SK-N-SH (cell line): ENCODE data around the gene DROSHA. TPM values are rescaled to one million over a fixed set of nuclear protein-coding genes. Genes with fewer than 3 reads are reported as not detected.

Experiments used
- CTCF ChIA-PET: fragments of 300-600, 350-600 bp; formaldehyde crosslinking; extraction: SDS; loops from one replicate; lab custom pipeline; 2021; lab: Yijun Ruan, JAX
- POLR2A ChIA-PET: fragments of 350-600 bp; sonication (Branson Sonifier 250); formaldehyde crosslinking; extraction: SDS; loops from one replicate; lab custom pipeline; 2020; ENCODE audit warnings: antibody characterized with exemption, inconsistent platforms; lab: Yijun Ruan, JAX
- DNase-seq: peaks from one replicate; pipeline ENCODE4 v3.0.0; 2012
- H2AFZ ChIP-seq: fragments of 200-600 bp; sonication (generic); 2 replicates; pipeline ENCODE4 v1.8.1; 2016; ENCODE audit warnings: antibody characterized with exemption, mild to moderate bottlenecking, low read depth
- H3F3A ChIP-seq: fragments of 200-600 bp; sonication (generic); replicated peaks from 2 replicates; pipeline ENCODE3; 2016; ENCODE audit warnings: antibody characterized with exemption, mild to moderate bottlenecking; ENCODE audit not compliant: insufficient read depth
- H3K27ac ChIP-seq, 2 experiments: fragments of 200-500 bp in 1 of 2; fragments of 200-600 bp in 1 of 2; sonication (Bioruptor generic) in 1 of 2; sonication (generic), shearing (Covaris generic) in 1 of 2; 2 replicates each; pipeline versions ENCODE4 v1.5.1 to v1.6.1; 2014 to 2016; ENCODE audit warnings: low read depth in 2 of 2, inconsistent platforms in 1 of 2, low read length in 1 of 2, mild to moderate bottlenecking in 1 of 2, mixed read lengths in 1 of 2
- H3K27me3 ChIP-seq: fragments of 200-600 bp; sonication (generic), shearing (Covaris generic); 2 replicates; pipeline ENCODE4 v1.6.1; 2016; ENCODE audit warnings: mixed run types; ENCODE audit not compliant: insufficient read depth
- H3K36me3 ChIP-seq, 2 experiments: fragments of 200-500 bp in 1 of 2; fragments of 200-600 bp in 1 of 2; sonication (Bioruptor generic) in 1 of 2; sonication (generic) in 1 of 2; replicated peaks in 1 of 2; 2 replicates each; pipeline versions ENCODE3 to v1.5.1; 2014 to 2016; ENCODE audit warnings: low read length in 1 of 2, mild to moderate bottlenecking in 1 of 2; ENCODE audit not compliant: insufficient read depth in 2 of 2, control insufficient read depth in 1 of 2
- H3K4me1 ChIP-seq, 2 experiments: fragments of 200-500 bp in 1 of 2; fragments of 200-600 bp in 1 of 2; sonication (Bioruptor generic) in 1 of 2; sonication (generic), shearing (Covaris generic) in 1 of 2; 2 replicates each; pipeline versions ENCODE4 v1.5.1 to v1.6.1; 2014 to 2016; ENCODE audit warnings: low read depth in 1 of 2, low read length in 1 of 2, mixed run types in 1 of 2; ENCODE audit not compliant: insufficient read depth in 2 of 2, control insufficient read depth in 1 of 2
- H3K4me2 ChIP-seq: fragments of 200-600 bp; sonication (generic), shearing (Covaris generic); 2 replicates; pipeline ENCODE4 v1.6.1; 2017; ENCODE audit warnings: mixed run types
- H3K4me3 ChIP-seq, 2 experiments: fragments of 200-500 bp in 1 of 2; fragments of 200-600 bp in 1 of 2; sonication (Bioruptor generic) in 1 of 2; sonication (generic), shearing (Covaris generic) in 1 of 2; 2 replicates each; pipeline versions ENCODE4 v1.5.1 to v1.8.1; 2014 to 2016; ENCODE audit warnings: low read depth in 2 of 2, inconsistent platforms in 1 of 2, low read length in 1 of 2, mild to moderate bottlenecking in 1 of 2, mixed read lengths in 1 of 2, moderate library complexity in 1 of 2
- H3K79me2 ChIP-seq: fragments of 200-600 bp; sonication (generic); 2 replicates; pipeline ENCODE4 v1.8.1; 2017; ENCODE audit warnings: mild to moderate bottlenecking; ENCODE audit not compliant: insufficient read depth
- H3K9ac ChIP-seq: fragments of 200-600 bp; sonication (generic); 2 replicates; pipeline ENCODE4 v1.6.1; 2017; ENCODE audit warnings: mixed run types
- H3K9me2 ChIP-seq: fragments of 200-600 bp; sonication (generic); 2 replicates; pipeline ENCODE4 v1.6.1; 2017; ENCODE audit warnings: mixed run types
- H3K9me3 ChIP-seq: fragments of 200-600 bp; sonication (generic); 2 replicates; pipeline ENCODE4 v1.6.1; 2017; ENCODE audit warnings: mixed run types, mild to moderate bottlenecking, moderate library complexity
- H4K20me1 ChIP-seq: fragments of 200-600 bp; sonication (generic); 2 replicates; pipeline ENCODE4 v1.6.1; 2017; ENCODE audit warnings: mild to moderate bottlenecking, mixed run types; ENCODE audit not compliant: insufficient read depth
- CHD2 ChIP-seq: fragments of 150-350 bp; IDR thresholded peaks from 2 replicates; pipeline ENCODE4 v1.6.1; 2018; ENCODE audit warnings: low read length; ENCODE audit not compliant: partially characterized antibody
- EZH2phosphoT487 ChIP-seq: fragments of 200-600 bp; sonication (generic); IDR thresholded peaks from 2 replicates; pipeline ENCODE4 v1.6.1; 2017; ENCODE audit warnings: low read depth, mixed run types, mild to moderate bottlenecking, antibody characterized with exemption, moderate library complexity, borderline replicate concordance
- FOXJ3 ChIP-seq: sonication (generic); formaldehyde crosslinking; IDR thresholded peaks from 2 replicates; pipeline ENCODE4 v1.5.1; 2020; ENCODE audit warnings: mild to moderate bottlenecking, missing genetic modification reagents
- FOXM1 ChIP-seq: IDR thresholded peaks from 2 replicates; pipeline ENCODE4 v1.4.0; 2012; ENCODE audit warnings: low read depth, mild to moderate bottlenecking
- GABPA ChIP-seq: IDR thresholded peaks from 2 replicates; pipeline ENCODE4 v1.4.0; 2012; ENCODE audit warnings: low read depth, mild to moderate bottlenecking
- JUND ChIP-seq: IDR thresholded peaks from 2 replicates; pipeline ENCODE4 v1.4.0; 2012
- MEF2A ChIP-seq: IDR thresholded peaks from 2 replicates; pipeline ENCODE4 v1.4.0; 2012; ENCODE audit warnings: low read depth, borderline replicate concordance
- MXI1 ChIP-seq: IDR thresholded peaks from 2 replicates; pipeline ENCODE4 v1.6.1; 2012; ENCODE audit warnings: mild to moderate bottlenecking, low read depth, low read length, improper control_type of control experiment
- RFX5 ChIP-seq: IDR thresholded peaks from 2 replicates; pipeline ENCODE4 v1.6.1; 2012; ENCODE audit warnings: mild to moderate bottlenecking, improper control_type of control experiment, low read length
- RXRA ChIP-seq: IDR thresholded peaks from 2 replicates; pipeline ENCODE4 v1.4.0; 2012; ENCODE audit warnings: low read depth, mild to moderate bottlenecking, borderline replicate concordance
- SMC3 ChIP-seq: IDR thresholded peaks from 2 replicates; pipeline ENCODE4 v1.6.1; 2012; ENCODE audit warnings: low read depth, low read length, improper control_type of control experiment
- TCF12 ChIP-seq: IDR thresholded peaks from 2 replicates; pipeline ENCODE4 v1.4.0; 2012
- TEAD4 ChIP-seq: IDR thresholded peaks from 2 replicates; pipeline ENCODE4 v1.4.0; 2012; ENCODE audit warnings: mild to moderate bottlenecking, borderline replicate concordance; ENCODE audit not compliant: insufficient read depth
- WGBS: methylation state at CpG from one replicate; pipeline ENCODE4 v1.1.6; 2017; ENCODE audit warnings: low lambda C conversion rate; 5-methylcytosine and 5-hydroxymethylcytosine counted together
- polyA plus RNA-seq, 3 experiments: library from polyadenylated mRNA; depleted of rRNA; stranded (reverse); fragments of >200 nt; gene quantifications; 2 replicates each; pipeline ENCODE4 v1.2.3, GENCODE V29; 2012
- TF ChIP-seq, protein P1 (sequence below): fragments of 150-350 bp; IDR thresholded peaks from 2 replicates; pipeline ENCODE4 v1.6.1; 2017; ENCODE audit warnings: antibody characterized with exemption, low read length, low read depth, borderline replicate concordance
- TF ChIP-seq, protein P2 (sequence below): IDR thresholded peaks from 2 replicates; pipeline ENCODE4 v1.4.0; 2012; ENCODE audit warnings: low read depth
- TF ChIP-seq, protein P3 (sequence below): IDR thresholded peaks from 2 replicates; pipeline ENCODE4 v1.6.1; 2012; ENCODE audit warnings: mild to moderate bottlenecking, low read depth, low read length, moderate library complexity
- TF ChIP-seq, protein P4 (sequence below): IDR thresholded peaks from 2 replicates; pipeline ENCODE4 v1.4.0; 2012; ENCODE audit warnings: low read depth, borderline replicate concordance
- TF ChIP-seq, protein P5 (sequence below): fragments of 200-600 bp; sonication (generic); IDR thresholded peaks from 2 replicates; pipeline ENCODE4 v1.6.1; 2017; ENCODE audit warnings: antibody characterized with exemption, mild to moderate bottlenecking, moderate library complexity
- TF ChIP-seq, protein P6 (sequence below): IDR thresholded peaks from 2 replicates; pipeline ENCODE4; 2012

Gene DROSHA
- polyA plus RNA-seq, 1 of the 3 experiments (the other 2 are of a cell fraction): 49.3 TPM

DNA sequence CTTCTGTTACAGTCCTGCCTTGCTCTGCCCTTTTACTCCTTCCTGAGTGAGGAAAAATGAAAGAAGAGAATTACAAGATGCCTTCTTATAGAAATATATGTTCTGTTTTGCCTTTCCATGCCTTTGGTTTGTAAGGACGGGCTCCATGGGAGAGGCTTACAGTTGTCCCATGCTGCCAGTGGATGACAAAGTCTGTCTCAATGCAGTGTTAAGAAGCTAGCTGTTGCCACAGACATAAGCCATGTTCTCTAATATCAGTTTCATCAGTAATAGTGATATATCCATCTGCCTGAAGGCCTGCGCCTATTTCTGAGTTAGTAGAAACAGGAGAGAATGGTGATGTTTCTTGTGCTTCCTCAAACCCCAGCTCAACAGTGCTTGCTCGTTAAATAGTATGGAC is 28.0 kb upstream of the DROSHA start:
- no peaks in the 10 kb centered on the region for H3K79me2 ChIP-seq
- no peaks in the 10 kb centered on the region for H3F3A ChIP-seq
- POLR2A ChIA-PET: no interaction called here
- H3K36me3 ChIP-seq: peaks cover 0 to 10% of the 10 kb centered on the region in 2 experiments
- H3K27ac ChIP-seq: no peak overlapping the region
- CTCF ChIA-PET: interaction anchor here (1.6 kb wide), 1 partner anchor 517 kb away, joined by 4 read pairs; no protein-coding TSS in a partner anchor
- no peaks in the 10 kb centered on the region for H3K9me3 ChIP-seq
- TF ChIP-seq FOXM1 (no peak), MXI1 (no peak), TCF12 (no peak), CHD2 (no peak), SMC3 (no peak), JUND (no peak), EZH2phosphoT487 (no peak), MEF2A (no peak)
- TF ChIP-seq, protein P1, sequence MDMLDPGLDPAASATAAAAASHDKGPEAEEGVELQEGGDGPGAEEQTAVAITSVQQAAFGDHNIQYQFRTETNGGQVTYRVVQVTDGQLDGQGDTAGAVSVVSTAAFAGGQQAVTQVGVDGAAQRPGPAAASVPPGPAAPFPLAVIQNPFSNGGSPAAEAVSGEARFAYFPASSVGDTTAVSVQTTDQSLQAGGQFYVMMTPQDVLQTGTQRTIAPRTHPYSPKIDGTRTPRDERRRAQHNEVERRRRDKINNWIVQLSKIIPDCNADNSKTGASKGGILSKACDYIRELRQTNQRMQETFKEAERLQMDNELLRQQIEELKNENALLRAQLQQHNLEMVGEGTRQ: no peak
- TF ChIP-seq, protein P2, sequence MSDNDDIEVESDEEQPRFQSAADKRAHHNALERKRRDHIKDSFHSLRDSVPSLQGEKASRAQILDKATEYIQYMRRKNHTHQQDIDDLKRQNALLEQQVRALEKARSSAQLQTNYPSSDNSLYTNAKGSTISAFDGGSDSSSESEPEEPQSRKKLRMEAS: no peak
- TF ChIP-seq, protein P3, sequence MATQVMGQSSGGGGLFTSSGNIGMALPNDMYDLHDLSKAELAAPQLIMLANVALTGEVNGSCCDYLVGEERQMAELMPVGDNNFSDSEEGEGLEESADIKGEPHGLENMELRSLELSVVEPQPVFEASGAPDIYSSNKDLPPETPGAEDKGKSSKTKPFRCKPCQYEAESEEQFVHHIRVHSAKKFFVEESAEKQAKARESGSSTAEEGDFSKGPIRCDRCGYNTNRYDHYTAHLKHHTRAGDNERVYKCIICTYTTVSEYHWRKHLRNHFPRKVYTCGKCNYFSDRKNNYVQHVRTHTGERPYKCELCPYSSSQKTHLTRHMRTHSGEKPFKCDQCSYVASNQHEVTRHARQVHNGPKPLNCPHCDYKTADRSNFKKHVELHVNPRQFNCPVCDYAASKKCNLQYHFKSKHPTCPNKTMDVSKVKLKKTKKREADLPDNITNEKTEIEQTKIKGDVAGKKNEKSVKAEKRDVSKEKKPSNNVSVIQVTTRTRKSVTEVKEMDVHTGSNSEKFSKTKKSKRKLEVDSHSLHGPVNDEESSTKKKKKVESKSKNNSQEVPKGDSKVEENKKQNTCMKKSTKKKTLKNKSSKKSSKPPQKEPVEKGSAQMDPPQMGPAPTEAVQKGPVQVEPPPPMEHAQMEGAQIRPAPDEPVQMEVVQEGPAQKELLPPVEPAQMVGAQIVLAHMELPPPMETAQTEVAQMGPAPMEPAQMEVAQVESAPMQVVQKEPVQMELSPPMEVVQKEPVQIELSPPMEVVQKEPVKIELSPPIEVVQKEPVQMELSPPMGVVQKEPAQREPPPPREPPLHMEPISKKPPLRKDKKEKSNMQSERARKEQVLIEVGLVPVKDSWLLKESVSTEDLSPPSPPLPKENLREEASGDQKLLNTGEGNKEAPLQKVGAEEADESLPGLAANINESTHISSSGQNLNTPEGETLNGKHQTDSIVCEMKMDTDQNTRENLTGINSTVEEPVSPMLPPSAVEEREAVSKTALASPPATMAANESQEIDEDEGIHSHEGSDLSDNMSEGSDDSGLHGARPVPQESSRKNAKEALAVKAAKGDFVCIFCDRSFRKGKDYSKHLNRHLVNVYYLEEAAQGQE: no peak
- no peak overlapping the region for H2AFZ ChIP-seq
- DNase-seq: peak; percentile 24
- no peaks in the 10 kb centered on the region for H3K9me2 ChIP-seq
- WGBS: 94% methylated on average over 3 of the region's 3 CpGs
- H3K4me3 ChIP-seq: no peak overlapping the region
- no peaks in the 10 kb centered on the region for H3K27me3 ChIP-seq
- H4K20me1 ChIP-seq: no peaks in the 10 kb centered on the region
- no peak overlapping the region for H3K9ac ChIP-seq
- H3K4me1 ChIP-seq: no peaks in the 10 kb centered on the region
- H3K4me2 ChIP-seq: no peak overlapping the region

DNA sequence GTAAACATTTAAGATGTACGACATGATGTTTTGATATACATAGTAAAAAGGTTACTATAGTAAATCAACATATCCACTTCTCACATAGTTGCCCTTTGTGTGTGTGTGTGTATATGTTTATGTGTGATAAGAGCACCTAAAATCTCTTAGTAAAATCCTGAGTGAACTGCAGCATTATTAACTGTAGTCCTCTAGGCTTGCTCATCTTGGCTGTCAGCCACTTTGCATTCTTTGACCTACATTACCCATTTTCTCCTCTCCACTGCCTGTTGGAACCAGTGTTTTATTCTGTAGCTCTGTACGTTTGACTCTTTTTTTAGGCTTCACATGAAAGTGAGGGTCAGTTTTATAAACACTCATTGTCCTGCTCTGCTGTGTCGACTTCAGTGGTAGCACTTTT is 24.6 kb upstream of the DROSHA start:
- H3K9me2 ChIP-seq: no peaks in the 10 kb centered on the region
- H3K79me2 ChIP-seq: no peaks in the 10 kb centered on the region
- no peak for DNase-seq
- no peaks in the 10 kb centered on the region for H4K20me1 ChIP-seq
- peaks cover 3% of the 10 kb centered on the region for H3F3A ChIP-seq
- 87% methylated on average over 3 of the region's 3 CpGs for WGBS
- no peak overlapping the region for H3K27ac ChIP-seq
- H3K9ac ChIP-seq: no peak overlapping the region
- CTCF ChIA-PET: interaction anchor here (0.6 to 1.6 kb wide), 3 partner anchors 253 to 884 kb away, joined by 3 to 4 read pairs (median 3); no protein-coding TSS in a partner anchor
- no peaks in the 10 kb centered on the region for H3K27me3 ChIP-seq
- no peak overlapping the region for H3K4me3 ChIP-seq
- no peaks in the 10 kb centered on the region for H3K9me3 ChIP-seq
- no peak overlapping the region for H2AFZ ChIP-seq
- peaks cover 26 to 30% of the 10 kb centered on the region in 2 experiments for H3K36me3 ChIP-seq
- POLR2A ChIA-PET: no interaction called here
- H3K4me1 ChIP-seq: peaks cover 0 to 13% of the 10 kb centered on the region in 2 experiments; a peak in 1 of 4 replicates
- H3K4me2 ChIP-seq: no peak overlapping the region
- TF ChIP-seq TEAD4 (no peak), EZH2phosphoT487 (no peak), SMC3 (no peak), TCF12 (no peak), RXRA (no peak), FOXJ3 (CRISPR knock-in tag) (no peak), RFX5 (no peak), GABPA (no peak)
- TF ChIP-seq, protein P4, sequence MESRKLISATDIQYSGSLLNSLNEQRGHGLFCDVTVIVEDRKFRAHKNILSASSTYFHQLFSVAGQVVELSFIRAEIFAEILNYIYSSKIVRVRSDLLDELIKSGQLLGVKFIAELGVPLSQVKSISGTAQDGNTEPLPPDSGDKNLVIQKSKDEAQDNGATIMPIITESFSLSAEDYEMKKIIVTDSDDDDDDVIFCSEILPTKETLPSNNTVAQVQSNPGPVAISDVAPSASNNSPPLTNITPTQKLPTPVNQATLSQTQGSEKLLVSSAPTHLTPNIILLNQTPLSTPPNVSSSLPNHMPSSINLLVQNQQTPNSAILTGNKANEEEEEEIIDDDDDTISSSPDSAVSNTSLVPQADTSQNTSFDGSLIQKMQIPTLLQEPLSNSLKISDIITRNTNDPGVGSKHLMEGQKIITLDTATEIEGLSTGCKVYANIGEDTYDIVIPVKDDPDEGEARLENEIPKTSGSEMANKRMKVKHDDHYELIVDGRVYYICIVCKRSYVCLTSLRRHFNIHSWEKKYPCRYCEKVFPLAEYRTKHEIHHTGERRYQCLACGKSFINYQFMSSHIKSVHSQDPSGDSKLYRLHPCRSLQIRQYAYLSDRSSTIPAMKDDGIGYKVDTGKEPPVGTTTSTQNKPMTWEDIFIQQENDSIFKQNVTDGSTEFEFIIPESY: no peak
- TF ChIP-seq, protein P5, sequence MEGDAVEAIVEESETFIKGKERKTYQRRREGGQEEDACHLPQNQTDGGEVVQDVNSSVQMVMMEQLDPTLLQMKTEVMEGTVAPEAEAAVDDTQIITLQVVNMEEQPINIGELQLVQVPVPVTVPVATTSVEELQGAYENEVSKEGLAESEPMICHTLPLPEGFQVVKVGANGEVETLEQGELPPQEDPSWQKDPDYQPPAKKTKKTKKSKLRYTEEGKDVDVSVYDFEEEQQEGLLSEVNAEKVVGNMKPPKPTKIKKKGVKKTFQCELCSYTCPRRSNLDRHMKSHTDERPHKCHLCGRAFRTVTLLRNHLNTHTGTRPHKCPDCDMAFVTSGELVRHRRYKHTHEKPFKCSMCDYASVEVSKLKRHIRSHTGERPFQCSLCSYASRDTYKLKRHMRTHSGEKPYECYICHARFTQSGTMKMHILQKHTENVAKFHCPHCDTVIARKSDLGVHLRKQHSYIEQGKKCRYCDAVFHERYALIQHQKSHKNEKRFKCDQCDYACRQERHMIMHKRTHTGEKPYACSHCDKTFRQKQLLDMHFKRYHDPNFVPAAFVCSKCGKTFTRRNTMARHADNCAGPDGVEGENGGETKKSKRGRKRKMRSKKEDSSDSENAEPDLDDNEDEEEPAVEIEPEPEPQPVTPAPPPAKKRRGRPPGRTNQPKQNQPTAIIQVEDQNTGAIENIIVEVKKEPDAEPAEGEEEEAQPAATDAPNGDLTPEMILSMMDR: no peak
- TF ChIP-seq, protein P6, sequence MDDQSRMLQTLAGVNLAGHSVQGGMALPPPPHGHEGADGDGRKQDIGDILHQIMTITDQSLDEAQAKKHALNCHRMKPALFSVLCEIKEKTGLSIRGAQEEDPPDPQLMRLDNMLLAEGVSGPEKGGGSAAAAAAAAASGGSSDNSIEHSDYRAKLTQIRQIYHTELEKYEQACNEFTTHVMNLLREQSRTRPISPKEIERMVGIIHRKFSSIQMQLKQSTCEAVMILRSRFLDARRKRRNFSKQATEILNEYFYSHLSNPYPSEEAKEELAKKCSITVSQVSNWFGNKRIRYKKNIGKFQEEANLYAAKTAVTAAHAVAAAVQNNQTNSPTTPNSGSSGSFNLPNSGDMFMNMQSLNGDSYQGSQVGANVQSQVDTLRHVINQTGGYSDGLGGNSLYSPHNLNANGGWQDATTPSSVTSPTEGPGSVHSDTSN: no peak
